ENCODE data around the gene FAM13C.

FAM13C gene

GRCh38 chr10:59265141-59265540 lies 97.2 kb downstream of the FAM13C start:
- H3K4me3 Mint-ChIP-seq = no peak overlapping the region

GRCh38 chr10:59258890-59259289 lies 103.5 kb downstream of the FAM13C start:
- H3K4me1 Mint-ChIP-seq = no peaks in the 10 kb centered on the region
- H3K4me3 Mint-ChIP-seq = no peak overlapping the region
- no peak for TF ChIP-seq CTCF (IDR thresholded peaks at IDR 0.05; ENCODE audit: unreplicated experiment in 3 of 3)
- peaks cover 4% of the 10 kb centered on the region for H3K27me3 Mint-ChIP-seq (ENCODE audit: low read depth)
- H3K36me3 Mint-ChIP-seq (ENCODE audit: low read depth) = no peaks in the 10 kb centered on the region
- H3K9me3 Mint-ChIP-seq = no peaks in the 10 kb centered on the region
- H3K27ac Mint-ChIP-seq = no peak overlapping the region

More at GRCh38 chr10:59265141-59265540, 97.2 kb downstream of the FAM13C start:
- H3K27ac Mint-ChIP-seq = no peak overlapping the region
- H3K4me1 Mint-ChIP-seq = no peaks in the 10 kb centered on the region
- TF ChIP-seq CTCF (IDR thresholded peaks at IDR 0.05; ENCODE audit: unreplicated experiment in 3 of 3) = no peak
- H3K9me3 Mint-ChIP-seq = no peaks in the 10 kb centered on the region
- peaks cover 10% of the 10 kb centered on the region for H3K36me3 Mint-ChIP-seq (ENCODE audit: low read depth)
- H3K27me3 Mint-ChIP-seq (ENCODE audit: low read depth) = peaks cover 4% of the 10 kb centered on the region

- H3K36me3 Mint-ChIP-seq (ENCODE audit: low read depth) = peaks cover 6% of the 10 kb centered on the region
- no peaks in the 10 kb centered on the region for H3K4me1 Mint-ChIP-seq
- no peaks in the 10 kb centered on the region for H3K27me3 Mint-ChIP-seq (ENCODE audit: low read depth)
- H3K27ac Mint-ChIP-seq = no peak overlapping the region
- H3K4me3 Mint-ChIP-seq = no peak overlapping the region
- no peak for TF ChIP-seq CTCF (IDR thresholded peaks at IDR 0.05; ENCODE audit: unreplicated experiment in 3 of 3)
- no peaks in the 10 kb centered on the region for H3K9me3 Mint-ChIP-seq
Measured at GRCh38 chr10:59257224-59257623, 105.1 kb downstream of the FAM13C start.

GRCh38 chr10:59255463-59255862 lies 106.9 kb downstream of the FAM13C start:
- no peak for TF ChIP-seq CTCF (IDR thresholded peaks at IDR 0.05; ENCODE audit: unreplicated experiment in 3 of 3)
- H3K27me3 Mint-ChIP-seq (ENCODE audit: low read depth) = no peaks in the 10 kb centered on the region
- no peaks in the 10 kb centered on the region for H3K4me1 Mint-ChIP-seq
- peaks cover 17% of the 10 kb centered on the region for H3K36me3 Mint-ChIP-seq (ENCODE audit: low read depth)
- H3K4me3 Mint-ChIP-seq = no peak overlapping the region
- H3K9me3 Mint-ChIP-seq = no peaks in the 10 kb centered on the region
- H3K27ac Mint-ChIP-seq = no peak overlapping the region

GRCh38 chr10:59252491-59252890 lies 109.9 kb downstream of the FAM13C start:
- Mint-ChIP-seq H3K4me1 (no peaks in the 10 kb centered on the region), H3K4me3 (no peak overlapping the region), H3K27me3 (ENCODE audit: low read depth) (no peaks in the 10 kb centered on the region), H3K9me3 (no peaks in the 10 kb centered on the region), H3K27ac (no peak overlapping the region), H3K36me3 (ENCODE audit: low read depth) (peaks cover 25% of the 10 kb centered on the region)
- no peak for TF ChIP-seq CTCF (IDR thresholded peaks at IDR 0.05; ENCODE audit: unreplicated experiment in 3 of 3)

GRCh38 chr10:59245686-59246085 lies 116.7 kb downstream of the FAM13C start:
- no peak overlapping the region for H3K4me3 Mint-ChIP-seq
- H3K36me3 Mint-ChIP-seq (ENCODE audit: low read depth) = peaks cover 48% of the 10 kb centered on the region
- peaks cover 9% of the 10 kb centered on the region for H3K4me1 Mint-ChIP-seq
- TF ChIP-seq CTCF (IDR thresholded peaks at IDR 0.05; ENCODE audit: unreplicated experiment in 3 of 3) = no peak
- H3K27ac Mint-ChIP-seq = no peak overlapping the region
- H3K27me3 Mint-ChIP-seq (ENCODE audit: low read depth) = peaks cover 4% of the 10 kb centered on the region
- H3K9me3 Mint-ChIP-seq = peaks cover 3% of the 10 kb centered on the region
